HG03066 (cell line): ENCODE results near the gene ADAM11.
A peak's percentile ranks its signal among the peaks of the same experiment; 100 is the strongest.

Experiments
- ATAC-seq: cut with Tn5 transposase; IDR thresholded peaks from one replicate; pipeline ENCODE4 v1.9.1; 2021; ENCODE audit warnings: low read depth; ENCODE audit not compliant: unreplicated experiment

Gene ADAM11

DNA sequence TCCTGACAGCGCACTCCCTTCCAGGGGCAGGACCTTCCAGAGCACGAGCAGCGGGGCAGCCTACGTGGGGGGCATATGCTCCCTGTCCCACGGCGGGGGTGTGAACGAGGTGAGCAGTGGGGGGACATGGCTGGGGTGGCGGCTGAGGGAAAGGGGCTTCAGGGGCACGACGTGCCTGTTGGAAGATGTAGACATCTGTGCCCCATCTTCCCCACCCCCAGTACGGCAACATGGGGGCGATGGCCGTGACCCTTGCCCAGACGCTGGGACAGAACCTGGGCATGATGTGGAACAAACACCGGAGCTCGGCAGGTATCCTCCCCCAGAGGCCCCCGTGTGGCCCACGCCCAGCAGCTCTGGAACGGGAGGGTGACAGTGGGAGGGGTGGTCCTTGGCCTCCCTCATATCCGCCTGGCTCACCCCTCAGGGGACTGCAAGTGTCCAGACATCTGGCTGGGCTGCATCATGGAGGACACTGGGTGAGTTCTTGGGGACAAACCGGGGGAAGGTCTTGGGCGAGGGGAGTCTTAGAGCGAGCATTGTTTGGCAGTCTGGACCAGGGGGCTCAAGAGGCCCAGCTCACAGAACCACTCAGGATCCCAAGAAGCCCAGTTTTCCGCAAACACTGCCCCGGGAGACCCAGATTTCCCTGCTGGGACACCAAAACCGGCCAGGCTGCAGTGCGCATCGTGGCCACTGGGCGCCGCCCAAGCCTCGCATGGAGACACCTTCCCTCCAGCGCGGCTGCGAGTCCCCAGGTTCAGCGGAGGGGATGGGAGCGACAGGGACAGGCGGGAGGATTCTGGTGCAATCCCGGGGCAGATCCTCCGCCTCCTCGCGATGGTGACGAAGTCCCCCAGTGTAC, 15.7 kb downstream of the ADAM11 start:
- no peak for ATAC-seq

DNA sequence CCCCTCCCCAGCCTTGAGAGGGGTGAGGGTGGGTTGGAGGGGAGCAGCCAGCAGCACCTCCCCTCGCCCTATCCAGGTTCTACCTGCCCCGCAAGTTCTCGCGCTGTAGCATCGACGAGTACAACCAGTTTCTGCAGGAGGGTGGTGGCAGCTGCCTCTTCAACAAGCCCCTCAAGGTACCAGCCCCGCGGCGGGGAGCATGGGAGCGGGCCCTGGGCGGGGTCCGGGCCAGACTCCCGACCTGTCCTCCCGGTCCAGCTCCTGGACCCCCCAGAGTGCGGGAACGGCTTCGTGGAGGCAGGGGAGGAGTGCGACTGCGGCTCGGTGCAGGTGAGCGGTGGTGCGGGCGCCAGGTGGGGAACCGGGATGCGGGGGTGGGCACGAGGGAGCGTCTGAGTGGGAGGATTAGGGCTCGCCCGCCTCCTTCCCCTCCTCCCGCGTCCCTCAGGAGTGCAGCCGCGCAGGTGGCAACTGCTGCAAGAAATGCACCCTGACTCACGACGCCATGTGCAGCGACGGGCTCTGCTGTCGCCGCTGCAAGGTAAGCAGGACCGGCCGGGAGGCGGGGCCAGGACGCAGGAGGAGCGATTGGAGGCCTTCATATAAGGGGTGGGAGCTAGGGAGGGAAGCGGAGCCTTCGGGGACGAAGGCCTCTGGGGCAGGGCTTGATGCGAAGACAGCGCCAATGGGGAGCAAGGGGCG, 16.5 kb downstream of the ADAM11 start:
- peak; percentile 83 for ATAC-seq

DNA sequence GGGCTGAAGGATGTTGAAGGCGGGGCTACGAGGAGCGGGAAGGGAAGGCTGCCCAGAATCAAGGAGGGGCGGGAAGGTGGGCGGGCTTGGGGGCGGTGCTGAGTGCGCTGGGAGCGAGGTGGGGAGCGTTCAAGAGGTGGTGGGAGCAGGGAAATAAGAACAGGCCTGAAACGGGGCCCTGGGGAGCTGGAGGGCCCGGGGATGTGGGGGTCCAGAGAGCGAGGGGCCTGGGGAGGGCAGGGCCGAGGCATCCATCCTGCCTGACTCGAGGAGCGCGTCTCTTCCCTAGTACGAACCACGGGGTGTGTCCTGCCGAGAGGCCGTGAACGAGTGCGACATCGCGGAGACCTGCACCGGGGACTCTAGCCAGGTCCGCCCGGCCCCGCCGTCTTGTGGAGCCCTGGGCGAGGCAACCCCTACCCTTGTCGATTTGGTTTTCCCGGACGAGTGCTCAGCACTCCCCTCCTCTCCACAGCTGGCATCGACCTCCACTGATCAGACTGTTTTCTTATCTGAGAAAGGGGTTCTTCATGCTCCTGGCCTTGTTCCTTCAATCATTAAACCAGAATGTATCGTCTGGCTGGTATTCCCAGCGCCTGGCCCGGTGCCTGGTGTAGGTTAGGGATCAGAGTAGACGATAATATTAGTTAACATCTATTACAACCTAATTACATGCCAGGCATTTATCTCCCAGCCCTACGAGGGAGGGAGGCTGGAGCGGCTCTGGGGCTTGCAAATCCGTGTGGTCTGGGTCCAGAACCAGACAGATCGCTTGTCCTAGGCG, 17.2 kb downstream of the ADAM11 start:
- ATAC-seq: peak; percentile 11

DNA sequence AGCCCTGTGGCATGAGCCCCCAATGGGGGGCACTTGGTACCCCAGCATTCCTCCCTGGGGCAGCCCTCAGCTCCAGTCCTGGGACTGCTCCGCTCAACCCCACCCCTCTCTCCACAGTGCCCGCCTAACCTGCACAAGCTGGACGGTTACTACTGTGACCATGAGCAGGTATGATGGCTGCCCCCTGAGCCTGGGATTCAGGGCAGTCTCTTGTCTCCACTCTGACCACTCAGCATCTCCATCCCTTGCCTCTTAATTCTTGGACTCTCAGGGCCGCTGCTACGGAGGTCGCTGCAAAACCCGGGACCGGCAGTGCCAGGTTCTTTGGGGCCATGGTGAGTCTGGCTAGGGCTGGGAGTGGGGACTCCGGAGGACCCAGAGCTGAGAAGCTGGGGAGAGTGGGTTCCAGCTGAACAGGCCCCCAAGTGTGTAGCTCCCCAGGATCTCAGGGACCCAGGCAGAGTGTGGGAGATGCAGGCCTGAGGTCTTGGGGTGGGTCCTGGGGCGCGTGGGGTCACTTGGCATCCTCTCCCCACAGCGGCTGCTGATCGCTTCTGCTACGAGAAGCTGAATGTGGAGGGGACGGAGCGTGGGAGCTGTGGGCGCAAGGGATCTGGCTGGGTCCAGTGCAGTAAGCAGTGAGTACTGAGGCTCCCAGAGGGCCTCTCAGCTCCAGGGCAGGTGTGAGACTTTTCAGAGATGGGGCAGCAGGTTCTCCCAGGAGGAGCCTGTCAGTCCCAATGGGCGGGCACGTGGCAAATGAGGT, 18.0 kb downstream of the ADAM11 start:
- no peak for ATAC-seq

DNA sequence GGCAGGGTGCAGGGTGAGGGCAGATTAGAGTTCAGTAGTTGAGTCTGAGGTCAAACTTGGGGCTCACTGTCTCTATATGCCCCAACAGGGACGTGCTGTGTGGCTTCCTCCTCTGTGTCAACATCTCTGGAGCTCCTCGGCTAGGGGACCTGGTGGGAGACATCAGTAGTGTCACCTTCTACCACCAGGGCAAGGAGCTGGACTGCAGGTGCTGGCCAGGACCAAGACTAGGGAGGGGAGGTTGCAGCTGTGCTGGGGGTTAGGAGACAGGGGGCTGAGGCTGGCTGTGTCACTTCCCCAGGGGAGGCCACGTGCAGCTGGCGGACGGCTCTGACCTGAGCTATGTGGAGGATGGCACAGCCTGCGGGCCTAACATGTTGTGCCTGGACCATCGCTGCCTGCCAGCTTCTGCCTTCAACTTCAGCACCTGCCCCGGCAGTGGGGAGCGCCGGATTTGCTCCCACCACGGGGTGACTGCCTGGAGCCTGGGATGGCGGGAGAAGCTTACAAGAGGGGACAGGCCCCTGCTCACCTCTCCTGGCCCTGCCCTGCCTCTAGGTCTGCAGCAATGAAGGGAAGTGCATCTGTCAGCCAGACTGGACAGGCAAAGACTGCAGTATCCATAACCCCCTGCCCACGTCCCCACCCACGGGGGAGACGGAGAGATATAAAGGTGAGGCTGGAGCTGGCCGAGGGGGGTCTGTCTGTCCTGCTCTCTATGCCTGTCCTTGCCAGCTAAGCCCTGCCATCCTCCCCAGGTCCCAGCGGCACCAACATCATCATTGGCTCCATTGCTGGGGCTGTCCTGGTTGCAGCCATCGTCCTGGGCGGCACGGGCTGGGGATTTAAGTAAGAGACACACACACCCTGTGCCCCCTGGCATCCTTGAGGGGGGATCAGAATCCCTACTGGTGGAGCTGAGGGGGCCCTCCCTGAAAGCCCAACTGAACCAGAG, 18.9 kb downstream of the ADAM11 start:
- no peak for ATAC-seq

DNA sequence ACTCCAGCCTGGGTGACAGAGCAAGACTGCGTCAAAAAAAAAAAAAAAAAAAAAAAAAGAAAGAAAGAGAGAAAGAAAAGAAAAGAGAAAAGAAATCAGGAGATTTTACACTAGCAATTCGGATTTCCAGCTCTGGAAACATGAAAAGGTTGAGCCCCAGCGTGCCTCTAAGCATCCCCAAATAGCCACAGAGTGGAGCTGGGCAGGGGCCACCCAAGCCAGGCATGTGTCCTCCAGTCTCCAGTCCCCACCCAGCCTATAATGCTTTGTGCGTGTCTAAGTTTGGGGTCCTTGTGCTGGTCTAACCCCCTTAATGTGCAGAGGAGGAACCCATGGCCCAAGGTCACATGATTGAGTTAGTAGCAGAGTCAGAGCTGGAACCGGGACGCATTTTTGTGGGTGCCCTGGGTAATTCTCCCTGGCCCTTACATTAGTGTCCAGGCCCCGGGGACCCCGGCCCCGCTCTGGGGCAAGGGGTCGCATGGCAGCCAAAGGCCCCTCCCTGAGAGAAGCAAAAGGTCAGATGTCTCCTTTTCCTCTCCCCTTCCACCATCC, 19.9 kb downstream of the ADAM11 start:
- no peak for ATAC-seq

DNA sequence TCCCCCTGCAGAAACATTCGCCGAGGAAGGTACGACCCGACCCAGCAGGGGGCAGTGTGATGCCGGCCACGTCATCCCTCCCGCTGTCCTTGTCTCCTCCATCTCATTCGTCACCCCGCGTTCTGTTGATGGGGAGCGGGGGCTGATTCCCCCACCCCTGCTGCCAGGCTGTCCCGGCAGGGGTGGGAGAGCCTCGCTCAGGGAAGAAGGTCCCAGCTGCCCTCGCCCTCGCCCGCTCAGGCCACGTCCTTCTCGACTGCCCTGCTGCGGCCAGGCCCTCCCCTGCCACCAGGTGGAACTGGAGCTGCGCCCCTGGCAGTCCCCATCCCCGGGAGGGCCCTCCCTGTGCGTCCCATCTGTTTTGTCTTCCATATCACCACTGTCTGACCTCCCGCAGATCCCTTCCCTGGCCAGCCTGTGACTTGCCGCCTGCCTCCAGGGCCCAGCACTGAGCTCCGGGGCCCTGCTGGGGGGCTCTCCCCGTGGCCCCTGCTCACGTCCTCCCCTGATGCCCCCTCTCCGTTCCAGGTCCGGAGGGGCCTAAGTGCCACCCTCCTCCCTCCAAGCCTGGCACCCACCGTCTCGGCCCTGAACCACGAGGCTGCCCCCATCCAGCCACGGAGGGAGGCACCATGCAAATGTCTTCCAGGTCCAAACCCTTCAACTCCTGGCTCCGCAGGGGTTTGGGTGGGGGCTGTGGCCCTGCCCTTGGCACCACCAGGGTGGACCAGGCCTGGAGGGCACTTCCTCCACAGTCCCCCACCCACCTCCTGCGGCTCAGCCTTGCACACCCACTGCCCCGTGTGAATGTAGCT, 20.6 kb downstream of the ADAM11 start:
- ATAC-seq: no peak

DNA sequence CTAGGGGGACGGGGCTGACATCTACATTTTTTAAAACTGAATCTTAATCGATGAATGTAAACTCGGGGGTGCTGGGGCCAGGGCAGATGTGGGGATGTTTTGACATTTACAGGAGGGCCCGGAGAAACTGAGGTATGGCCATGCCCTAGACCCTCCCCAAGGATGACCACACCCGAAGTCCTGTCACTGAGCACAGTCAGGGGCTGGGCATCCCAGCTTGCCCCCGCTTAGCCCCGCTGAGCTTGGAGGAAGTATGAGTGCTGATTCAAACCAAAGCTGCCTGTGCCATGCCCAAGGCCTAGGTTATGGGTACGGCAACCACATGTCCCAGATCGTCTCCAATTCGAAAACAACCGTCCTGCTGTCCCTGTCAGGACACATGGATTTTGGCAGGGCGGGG, 21.4 kb downstream of the ADAM11 start:
- ATAC-seq: no peak

DNA sequence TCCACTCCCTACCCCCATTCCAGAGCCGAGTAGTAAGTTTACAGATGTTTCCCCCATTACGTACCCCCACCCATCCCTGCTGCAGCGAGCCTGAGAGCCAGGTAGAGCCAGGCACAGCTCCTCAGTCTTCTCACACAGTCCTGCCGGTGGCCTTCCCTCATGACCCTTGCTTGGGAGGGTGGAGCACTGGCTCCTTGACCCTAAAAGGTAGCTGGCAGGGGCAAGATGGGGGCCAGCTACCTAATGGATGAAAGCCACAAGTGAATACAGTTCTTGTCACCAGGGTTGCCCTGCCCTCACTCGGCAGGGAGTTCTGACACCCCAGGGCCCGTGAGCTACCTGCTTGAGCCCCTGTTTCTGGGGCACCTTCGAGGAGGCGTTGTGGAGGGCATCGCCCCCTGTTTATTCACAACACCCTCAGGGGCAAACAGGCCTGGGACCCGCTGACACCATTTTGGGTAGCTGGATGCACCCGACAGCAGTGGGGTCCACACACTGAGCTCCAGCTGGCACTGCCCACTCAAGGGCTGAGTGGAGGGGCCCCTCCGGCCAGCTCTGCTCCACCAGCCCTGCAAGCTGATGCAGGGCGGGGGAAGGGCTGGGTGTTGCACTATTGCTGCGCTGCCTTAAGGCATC, 22.2 kb downstream of the ADAM11 start:
- no peak for ATAC-seq

DNA sequence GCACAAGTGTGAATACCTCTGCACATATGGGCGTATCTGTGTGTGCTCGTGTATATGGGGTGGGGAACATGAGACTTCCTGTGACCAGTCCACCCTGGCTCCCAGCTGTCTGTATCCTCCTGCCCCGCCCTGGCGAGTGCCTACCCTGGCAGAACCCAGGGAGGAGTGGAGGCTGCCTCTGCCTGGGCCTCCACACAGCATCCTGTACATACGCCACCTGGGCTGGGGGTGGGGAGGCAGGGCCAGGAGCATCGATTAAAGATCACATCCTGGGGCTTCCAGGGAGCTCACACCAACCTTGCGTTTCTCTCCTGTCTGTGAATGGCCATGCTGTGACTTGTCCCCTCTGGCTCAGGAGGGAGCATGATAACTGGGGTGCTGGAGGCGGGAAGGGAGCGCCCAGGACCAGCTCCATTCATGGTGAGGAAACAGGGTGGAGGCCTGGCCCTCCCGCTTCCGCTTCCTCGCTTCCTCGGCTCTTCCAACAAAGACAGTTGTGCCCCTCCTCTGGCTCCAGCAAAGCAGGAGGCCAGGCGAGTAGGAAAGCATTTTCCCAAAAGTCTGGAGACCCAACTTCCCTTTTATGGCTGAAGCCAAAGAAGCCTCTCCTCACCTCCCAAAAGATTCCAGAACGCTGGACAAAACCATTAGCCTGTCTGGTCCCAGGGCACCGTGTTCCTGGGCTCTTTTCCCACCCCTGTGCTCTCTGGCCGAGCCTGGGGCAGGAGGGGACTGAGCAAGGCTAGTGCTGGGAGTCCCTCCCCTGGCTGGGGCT, 22.9 kb downstream of the ADAM11 start:
- no peak for ATAC-seq

DNA sequence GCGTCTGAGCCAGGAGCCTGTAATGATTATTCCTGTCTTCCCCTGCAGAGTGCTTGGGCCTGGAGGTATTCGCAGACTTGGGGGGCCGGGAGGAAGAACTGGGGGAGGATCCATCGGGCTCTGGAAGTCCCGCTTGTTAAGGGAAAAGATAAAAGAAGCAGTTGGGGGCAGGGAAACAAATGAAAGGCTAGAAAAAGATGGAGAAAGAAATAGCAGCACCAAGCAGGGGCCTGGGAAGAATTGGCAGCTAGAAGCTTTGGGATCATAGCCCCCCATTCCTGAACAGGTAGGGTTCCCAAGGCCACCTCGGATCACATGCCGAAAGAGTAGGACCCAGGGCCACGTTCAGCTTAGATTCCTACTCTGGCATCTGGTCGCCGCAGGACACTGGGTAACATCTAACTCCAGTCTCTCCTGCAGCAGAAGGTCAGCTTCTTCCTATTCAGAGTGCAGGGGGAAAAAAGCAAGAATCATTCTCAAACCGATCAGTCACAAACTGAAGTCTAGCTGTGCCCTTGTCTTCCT, 23.6 kb downstream of the ADAM11 start:
- ATAC-seq: no peak

DNA sequence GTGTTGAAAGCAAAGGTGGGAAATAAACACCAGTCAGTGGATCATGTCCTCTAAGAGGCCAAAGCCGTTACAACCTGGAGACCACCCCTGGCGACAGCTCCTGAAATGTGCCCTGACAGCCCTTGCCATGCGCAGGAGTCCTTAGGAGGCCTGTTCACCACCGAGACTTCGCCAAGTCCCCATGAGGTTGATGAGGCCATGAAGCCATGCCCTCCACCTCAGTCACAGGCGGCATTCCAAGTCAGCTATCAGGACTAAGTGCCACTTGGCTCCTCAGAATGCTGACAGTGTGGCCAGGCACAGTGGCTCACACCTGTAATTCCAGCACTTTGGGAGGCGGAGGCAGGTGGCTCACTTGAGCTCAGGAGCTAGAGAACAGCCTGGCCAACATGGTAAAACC, 27.1 kb downstream of the ADAM11 start:
- ATAC-seq: no peak

DNA sequence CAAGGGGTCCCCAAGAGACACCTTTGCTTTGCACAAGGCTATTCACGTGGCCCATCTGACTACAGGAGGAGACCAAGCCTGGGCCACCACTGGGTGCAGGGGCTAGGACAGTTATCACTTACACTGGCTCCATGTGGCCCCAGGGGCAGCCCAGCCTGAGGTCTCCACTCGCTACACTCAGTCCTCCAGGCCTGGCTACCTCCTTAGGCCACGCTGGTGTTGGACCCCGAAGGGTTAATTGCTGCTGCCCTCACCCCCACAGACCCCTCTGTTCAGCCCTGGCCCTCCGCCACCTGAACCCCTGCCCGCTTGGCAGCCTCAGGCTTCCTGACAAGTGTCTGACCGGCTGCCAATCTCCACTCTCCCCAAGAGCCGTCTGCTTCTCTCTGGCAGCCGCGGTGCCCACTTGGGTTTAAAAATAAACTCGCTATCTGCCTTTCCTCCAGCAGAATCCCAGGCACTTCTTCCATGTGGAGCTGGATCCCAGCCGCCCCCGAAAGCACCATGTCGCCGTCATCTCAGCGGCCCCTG, 27.8 kb downstream of the ADAM11 start:
- no peak for ATAC-seq

DNA sequence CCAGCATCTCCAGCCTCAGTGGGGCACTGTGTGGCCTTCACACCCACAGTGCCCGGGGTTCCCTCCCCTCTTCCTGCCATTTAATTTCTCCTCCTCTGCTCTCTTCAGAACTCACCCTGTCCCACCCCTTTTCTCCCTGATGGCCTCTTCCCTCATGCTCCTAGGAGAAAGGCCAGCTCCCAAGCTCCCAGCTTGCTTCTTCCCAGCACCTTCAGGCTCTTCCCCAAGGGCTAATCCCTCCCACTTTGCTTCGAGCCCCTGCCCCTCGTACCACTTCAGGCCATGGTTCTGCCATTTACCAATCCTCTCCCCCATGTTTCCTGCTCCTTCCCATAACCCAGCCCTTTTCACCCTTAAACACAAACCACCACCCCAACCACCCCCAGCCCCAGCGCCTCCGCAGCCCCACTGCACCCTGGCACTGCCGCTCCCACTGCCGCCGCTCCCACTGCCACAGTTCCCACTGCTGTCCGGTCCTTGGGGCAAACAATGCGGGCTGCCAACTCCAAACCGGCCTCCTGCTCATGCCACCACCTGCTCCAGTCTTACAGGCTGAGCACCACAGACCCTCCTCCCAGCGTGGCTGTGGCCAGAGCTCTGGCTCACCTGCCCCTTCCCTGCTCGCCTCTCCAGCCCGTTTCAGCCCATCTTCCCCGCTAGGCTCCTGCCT, 28.6 kb downstream of the ADAM11 start:
- no peak for ATAC-seq

DNA sequence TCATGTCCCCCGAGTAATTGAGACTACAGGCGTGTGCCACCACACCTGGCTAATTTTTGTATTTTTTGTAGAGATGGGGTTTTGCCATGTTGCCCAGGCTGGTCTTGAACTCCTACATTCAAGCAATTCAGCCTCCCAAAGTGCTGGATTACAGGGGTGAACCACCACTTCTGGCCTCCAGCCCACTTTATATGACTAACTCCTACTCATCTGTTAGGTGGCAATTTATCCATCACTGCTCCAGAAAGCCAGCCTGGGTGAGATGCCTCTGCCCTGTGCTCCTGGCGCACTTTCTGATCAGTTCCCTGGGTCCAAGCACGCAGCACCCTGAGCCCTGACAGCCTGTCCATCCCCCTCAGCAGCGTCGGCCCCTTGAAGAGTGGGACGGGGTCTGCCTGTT, 29.4 kb downstream of the ADAM11 start:
- ATAC-seq: no peak

DNA sequence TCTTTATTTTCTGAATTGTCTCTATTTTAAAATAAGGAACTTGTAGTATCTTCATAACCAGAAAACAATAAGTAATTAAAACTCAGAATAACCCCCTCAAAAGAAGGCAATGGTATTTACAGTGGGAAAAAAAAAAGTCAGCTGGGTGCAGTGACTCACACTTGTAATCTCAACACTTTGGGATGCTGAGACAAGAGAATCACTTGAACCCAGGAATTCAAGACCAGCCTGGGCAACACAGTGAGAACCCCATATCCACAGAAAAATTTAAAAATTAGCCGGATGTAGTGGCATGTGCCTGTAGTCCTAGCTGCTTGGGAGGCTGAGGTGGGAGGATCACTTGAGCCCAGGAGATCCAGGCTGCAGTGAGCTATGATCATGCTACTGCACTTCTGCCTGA, 33.5 kb downstream of the ADAM11 start:
- ATAC-seq: no peak
